Hippocampal formation (tissue), 2 donors: ENCODE measurements around the gene TMED7.
"Not testable (repeated sequence)": the region's sequence is repeated elsewhere in the genome, so short reads cannot be mapped to it uniquely, and the experiment has no call there.

Source experiments
- DNase-seq, 2 donors: peaks; one replicate each; lab custom pipeline; 2025; lab: John Stamatoyannopoulos, UW

Gene TMED7

GRCh38 chr5:115625579-115626444, at the start of gene TMED7:
TMED7 (minus strand) TSS chr5:115626036; CDS start chr5:115625792, 244 bp downstream.
- peak; percentile 96 to 99 for DNase-seq

- DNase-seq: not testable (repeated sequence)
Measured at GRCh38 chr5:115674782-115675181, 48.9 kb upstream of the TMED7 start.

- DNase-seq: peak in 1 of 2 donors; percentile 32
Measured at GRCh38 chr5:115673596-115673995, 47.8 kb upstream of the TMED7 start.

GRCh38 chr5:115671939-115672338, 46.1 kb upstream of the TMED7 start:
- no peak for DNase-seq

- DNase-seq: no peak
Measured at GRCh38 chr5:115666023-115666422, 40.2 kb upstream of the TMED7 start.

GRCh38 chr5:115661563-115661962, 35.7 kb upstream of the TMED7 start:
- DNase-seq: no peak

GRCh38 chr5:115661101-115661500, 35.3 kb upstream of the TMED7 start:
- DNase-seq: no peak

GRCh38 chr5:115657881-115658233, 32.0 kb upstream of the TMED7 start:
- no peak for DNase-seq

- no peak for DNase-seq
Measured at GRCh38 chr5:115657125-115657880, 31.5 kb upstream of the TMED7 start.

GRCh38 chr5:115656404-115656803, 30.6 kb upstream of the TMED7 start:
- DNase-seq: no peak

- DNase-seq: no peak
Measured at GRCh38 chr5:115655994-115656393, 30.2 kb upstream of the TMED7 start.

GRCh38 chr5:115649541-115649940, 23.7 kb upstream of the TMED7 start:
- no peak for DNase-seq

GRCh38 chr5:115648056-115648455, 22.2 kb upstream of the TMED7 start:
- no peak for DNase-seq

GRCh38 chr5:115645386-115645785, 19.6 kb upstream of the TMED7 start:
- DNase-seq: not testable (repeated sequence)

GRCh38 chr5:115644046-115644445, 18.2 kb upstream of the TMED7 start:
- no peak for DNase-seq

GRCh38 chr5:115641948-115642347, 16.1 kb upstream of the TMED7 start:
- no peak for DNase-seq

- DNase-seq: no peak
Measured at GRCh38 chr5:115640274-115640673, 14.4 kb upstream of the TMED7 start.

- DNase-seq: no peak
Measured at GRCh38 chr5:115639377-115639776, 13.5 kb upstream of the TMED7 start.

- no peak for DNase-seq
Measured at GRCh38 chr5:115637507-115637906, 11.7 kb upstream of the TMED7 start.

- DNase-seq: no peak
Measured at GRCh38 chr5:115636008-115636407, 10.2 kb upstream of the TMED7 start.

- DNase-seq: peak; percentile 82 to 90
Measured at GRCh38 chr5:115634343-115635132, 8.7 kb upstream of the TMED7 start.

GRCh38 chr5:115629903-115630302, 4.1 kb upstream of the TMED7 start:
- no peak for DNase-seq
